ENCODE measurements around the gene KIF13A. TPM values are rescaled to one million over a fixed set of nuclear protein-coding genes. Genes with fewer than 3 reads are reported as not detected.

The KIF13A gene
- total and polyA plus RNA-seq, 12 donors = 16.7 to 198 (median 97.8) TPM

GRCh38 chr6:17869010-17869752, 118.3 kb downstream of the KIF13A start:
- Histone ChIP-seq H3K27me3 (no peaks in the 10 kb centered on the region), H3K36me3 (peaks cover 0 to 20% (median 0%) of the 10 kb centered on the region in 9 donors), H3K9me3 (no peaks in the 10 kb centered on the region), H3K4me1 (peaks cover 8 to 75% (median 62%) of the 10 kb centered on the region in 9 donors), H3K4me3 (no peak overlapping the region), H3K27ac (peak overlapping the region in 5 of 10 donors; percentile 3 to 79 (median 32))
- TF ChIP-seq CTCF (IDR thresholded peaks at IDR 0.05) = no peak
- WGBS, 2 donors = 73 to 80% methylated on average over 6 of the region's 6 CpGs
- intact Hi-C loops (cut with DNase I) = loop anchor here in 5 of 10 donors (5.0 to 10.0 kb wide), 4 partner anchors 43 to 118 kb away; partner anchors contain the start of gene KIF13A (in 5 of the 5)
- no peak for DNase-seq
- no peak for ATAC-seq

GRCh38 chr6:17867880-17868279, 119.6 kb downstream of the KIF13A start:
- H3K4me3 ChIP-seq = no peak overlapping the region
- H3K9me3 ChIP-seq = no peaks in the 10 kb centered on the region
- peaks cover 0 to 12% (median 0%) of the 10 kb centered on the region in 9 donors for H3K36me3 ChIP-seq
- no peak for TF ChIP-seq CTCF (IDR thresholded peaks at IDR 0.05)
- H3K27ac ChIP-seq = peak overlapping the region in 4 of 10 donors; percentile 4 to 79 (median 30)
- peak in 3 of 8 donors; percentile 8 to 39 (median 20) for ATAC-seq
- DNase-seq = no peak
- H3K4me1 ChIP-seq = peaks cover 14 to 88% (median 74%) of the 10 kb centered on the region in 9 donors
- WGBS, 2 donors = 44 to 56% methylated on average over 1 of the region's 1 CpG
- no peaks in the 10 kb centered on the region for H3K27me3 ChIP-seq
- intact Hi-C loops (cut with DNase I) = loop anchor here in 5 of 10 donors (5.0 to 10.0 kb wide), 4 partner anchors 44 to 119 kb away; partner anchors contain the start of gene KIF13A (in 5 of the 5)

- WGBS, 2 donors = 89 to 95% methylated on average over 1 of the region's 1 CpG
- no peak for TF ChIP-seq CTCF (IDR thresholded peaks at IDR 0.05)
- no peaks in the 10 kb centered on the region for H3K27me3 ChIP-seq
- peaks cover 0 to 4% (median 0%) of the 10 kb centered on the region in 9 donors for H3K36me3 ChIP-seq
- DNase-seq (no peak), ATAC-seq (no peak)
- peaks cover 14 to 91% (median 74%) of the 10 kb centered on the region in 9 donors for H3K4me1 ChIP-seq
- intact Hi-C loops (cut with DNase I) = loop anchor here in 5 of 10 donors (5.0 to 10.0 kb wide), 4 partner anchors 45 to 120 kb away; partner anchors contain the start of gene KIF13A (in 5 of the 5)
- H3K27ac ChIP-seq = peak overlapping the region in 5 of 10 donors; percentile 4 to 79 (median 43)
- no peak overlapping the region for H3K4me3 ChIP-seq
- H3K9me3 ChIP-seq = no peaks in the 10 kb centered on the region
Measured at GRCh38 chr6:17866876-17867444, 120.5 kb downstream of the KIF13A start.
